OCI-LY3 (cell line): Measurements from ENCODE around the gene TRIM44.

Source experiments
- CTCF ChIP-seq: fragments of 200-600, 300-600 bp; sonication (generic); IDR thresholded peaks from 2 replicates; pipeline ENCODE4 v1.5.1; 2014; ENCODE audit warnings: antibody characterized with exemption, low read length, low read depth
- EZH2phosphoT487 ChIP-seq: fragments of 200-600 bp; shearing (Covaris generic); IDR thresholded peaks from 2 replicates; pipeline ENCODE4 v1.6.1; 2018; ENCODE audit warnings: antibody characterized with exemption, mixed run types, low read depth

- TF ChIP-seq CTCF: no peak
- no peak for TF ChIP-seq EZH2phosphoT487
These were observed 11.3 kb upstream of the TRIM44 start for GRCh38 chr11:35651263-35651662.
